ENCODE measurements around the gene DDIT4. TPM values are rescaled to one million over a fixed set of nuclear protein-coding genes. Genes with fewer than 3 reads are reported as not detected.

DDIT4 gene
- total RNA-seq, 1 experiment from 2014 or later = 872 TPM

DNA sequence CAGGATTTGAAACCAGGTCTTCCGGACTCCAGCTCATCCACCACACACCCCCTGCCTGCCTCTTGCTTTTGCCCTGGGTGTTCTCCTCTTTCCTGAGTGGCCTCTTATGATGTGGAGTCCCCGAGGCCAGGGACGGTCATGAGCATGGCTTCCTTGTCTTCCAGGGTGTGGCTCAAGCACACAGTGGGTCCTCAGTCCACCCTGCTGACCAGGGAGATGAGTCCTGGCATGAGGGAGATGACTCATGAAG, 48.2 kb downstream of the DDIT4 start:
- intact Hi-C loops (cut with micrococcal nuclease) = no loop called here
- Mint-ChIP-seq H3K4me1 (ENCODE audit: insufficient read depth, unreplicated experiment) (peaks cover 31% of the 10 kb centered on the region), H3K27ac (ENCODE audit: low read depth, unreplicated experiment) (peak overlapping the region; percentile 95), H3K9me3 (ENCODE audit: unreplicated experiment) (no peaks in the 10 kb centered on the region), H3K27me3 (ENCODE audit: insufficient read depth, unreplicated experiment) (no peaks in the 10 kb centered on the region), H3K36me3 (ENCODE audit: insufficient read depth, unreplicated experiment) (peaks cover 13% of the 10 kb centered on the region), H3K4me3 (ENCODE audit: unreplicated experiment) (peak overlapping the region; percentile 35)
- DNase-seq (ENCODE audit: unreplicated experiment) = no peak
- no TSS peak for BruUV-seq (replicated peaks)
- ChIA-PET CTCF (interaction anchor here (0.6 to 7.6 kb wide), 9 partner anchors 8 to 98 kb away, joined by 3 to 46 read pairs (median 3); partner anchors contain the start of gene DDIT4), POLR2A (interaction anchor here (0.9 to 14.5 kb wide), 17 partner anchors 9 to 346 kb away, joined by 3 to 383 read pairs (median 25); partner anchors contain the start of genes ANAPC16, ASCC1 and DDIT4)
- TF ChIP-seq, protein P1, sequence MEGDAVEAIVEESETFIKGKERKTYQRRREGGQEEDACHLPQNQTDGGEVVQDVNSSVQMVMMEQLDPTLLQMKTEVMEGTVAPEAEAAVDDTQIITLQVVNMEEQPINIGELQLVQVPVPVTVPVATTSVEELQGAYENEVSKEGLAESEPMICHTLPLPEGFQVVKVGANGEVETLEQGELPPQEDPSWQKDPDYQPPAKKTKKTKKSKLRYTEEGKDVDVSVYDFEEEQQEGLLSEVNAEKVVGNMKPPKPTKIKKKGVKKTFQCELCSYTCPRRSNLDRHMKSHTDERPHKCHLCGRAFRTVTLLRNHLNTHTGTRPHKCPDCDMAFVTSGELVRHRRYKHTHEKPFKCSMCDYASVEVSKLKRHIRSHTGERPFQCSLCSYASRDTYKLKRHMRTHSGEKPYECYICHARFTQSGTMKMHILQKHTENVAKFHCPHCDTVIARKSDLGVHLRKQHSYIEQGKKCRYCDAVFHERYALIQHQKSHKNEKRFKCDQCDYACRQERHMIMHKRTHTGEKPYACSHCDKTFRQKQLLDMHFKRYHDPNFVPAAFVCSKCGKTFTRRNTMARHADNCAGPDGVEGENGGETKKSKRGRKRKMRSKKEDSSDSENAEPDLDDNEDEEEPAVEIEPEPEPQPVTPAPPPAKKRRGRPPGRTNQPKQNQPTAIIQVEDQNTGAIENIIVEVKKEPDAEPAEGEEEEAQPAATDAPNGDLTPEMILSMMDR (IDR thresholded peaks at IDR 0.05; ENCODE audit: unreplicated experiment) = no peak

DNA sequence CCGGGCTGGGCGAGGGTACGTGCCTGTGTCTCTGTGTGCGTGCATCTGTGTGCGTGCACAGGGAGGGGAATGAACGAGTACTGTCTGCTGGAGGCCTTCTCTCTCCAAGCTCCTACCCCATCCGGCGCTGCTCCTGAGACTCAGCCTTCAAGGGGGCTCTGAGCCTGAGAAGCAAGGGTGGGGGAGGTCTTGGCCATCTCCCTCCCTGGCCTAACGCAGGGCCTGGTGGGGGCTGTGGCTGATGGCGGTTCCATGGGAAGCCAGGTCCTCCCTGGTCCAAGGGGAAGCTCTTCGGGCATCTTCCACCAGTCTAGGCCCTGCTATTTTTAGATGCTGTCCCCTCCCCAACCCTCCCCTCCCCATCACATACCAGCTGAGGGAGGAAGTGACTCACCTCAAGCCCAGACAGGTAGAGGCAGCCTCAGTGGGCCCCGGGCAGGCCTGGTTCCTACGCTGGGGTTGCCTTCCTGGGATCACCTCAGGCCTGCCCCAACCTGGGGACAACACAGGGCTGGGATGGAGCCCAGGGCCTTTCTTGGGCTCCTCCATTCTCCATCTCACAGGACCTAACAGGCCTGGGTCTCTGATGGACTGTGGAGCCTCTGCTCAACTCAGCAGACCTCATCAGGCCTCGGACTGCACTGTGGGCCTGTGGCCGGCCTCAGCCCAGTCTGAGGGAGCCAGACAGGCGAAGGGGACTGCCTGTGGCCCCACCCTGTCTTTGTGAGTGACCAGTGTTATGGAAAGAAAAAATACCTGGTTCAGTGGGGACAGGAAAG, 48.7 kb downstream of the DDIT4 start:
- Mint-ChIP-seq H3K27me3 (ENCODE audit: insufficient read depth, unreplicated experiment) (no peaks in the 10 kb centered on the region), H3K4me1 (ENCODE audit: insufficient read depth, unreplicated experiment) (peaks cover 31% of the 10 kb centered on the region), H3K36me3 (ENCODE audit: insufficient read depth, unreplicated experiment) (peaks cover 13% of the 10 kb centered on the region), H3K27ac (ENCODE audit: low read depth, unreplicated experiment) (peak overlapping the region; percentile 95), H3K9me3 (ENCODE audit: unreplicated experiment) (no peaks in the 10 kb centered on the region), H3K4me3 (ENCODE audit: unreplicated experiment) (peak overlapping the region; percentile 35)
- DNase-seq (ENCODE audit: unreplicated experiment) = peak; percentile 88
- CTCF ChIA-PET = interaction anchor here (0.6 to 7.6 kb wide), 10 partner anchors 7 to 367 kb away, joined by 3 to 46 read pairs (median 3); partner anchors contain the start of gene DDIT4
- TF ChIP-seq, protein P1 (IDR thresholded peaks at IDR 0.05; ENCODE audit: unreplicated experiment) = no peak
- POLR2A ChIA-PET = interaction anchor here (0.7 to 14.5 kb wide), 15 partner anchors 10 to 347 kb away, joined by 3 to 383 read pairs (median 28); partner anchors contain the start of genes ANAPC16, ASCC1 and DDIT4
- BruUV-seq (replicated peaks) = no TSS peak
- intact Hi-C loops (cut with micrococcal nuclease) = no loop called here

DNA sequence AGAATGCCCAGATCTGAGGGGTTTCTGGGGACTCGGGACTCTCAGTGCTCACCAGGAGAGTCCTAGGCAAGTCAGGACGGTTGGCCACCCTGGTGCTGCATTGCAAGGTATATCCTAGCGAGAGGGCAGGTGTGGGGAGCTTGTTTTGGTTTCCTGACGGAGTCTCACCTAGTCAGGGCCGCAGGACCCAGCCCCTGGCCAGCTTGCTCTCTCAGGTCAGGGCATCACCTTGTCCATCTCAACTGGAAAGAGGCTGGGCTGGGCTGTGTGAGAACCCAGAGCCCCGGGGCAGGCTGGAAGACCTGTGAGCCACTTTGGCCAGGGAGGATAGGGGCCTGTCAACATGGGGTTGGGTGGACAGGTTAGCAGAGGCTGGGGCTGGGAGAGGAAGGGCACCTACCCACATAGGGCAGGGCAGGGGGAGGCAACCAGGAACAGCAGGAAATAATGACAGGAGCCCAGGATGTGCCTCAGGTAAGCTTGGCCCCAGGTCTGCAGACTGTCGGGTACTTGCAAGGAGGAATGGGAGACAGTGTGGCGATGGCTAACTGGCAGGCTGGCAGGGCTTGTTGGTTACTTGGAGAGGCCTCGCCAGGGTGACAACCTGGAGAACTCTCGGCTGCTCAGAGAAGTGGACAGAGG, 49.5 kb downstream of the DDIT4 start:
- peak overlapping the region; percentile 95 for H3K27ac Mint-ChIP-seq (ENCODE audit: low read depth, unreplicated experiment)
- TF ChIP-seq, protein P1 (IDR thresholded peaks at IDR 0.05; ENCODE audit: unreplicated experiment) = no peak
- H3K9me3 Mint-ChIP-seq (ENCODE audit: unreplicated experiment) = no peaks in the 10 kb centered on the region
- no TSS peak for BruUV-seq (replicated peaks)
- H3K36me3 Mint-ChIP-seq (ENCODE audit: insufficient read depth, unreplicated experiment) = peaks cover 10% of the 10 kb centered on the region
- ChIA-PET CTCF (interaction anchor here (0.9 to 1.0 kb wide), 2 partner anchors 61 to 367 kb away, joined by 3 read pairs; no protein-coding TSS in a partner anchor), POLR2A (interaction anchor here (0.7 to 14.5 kb wide), 6 partner anchors 10 to 93 kb away, joined by 3 to 383 read pairs (median 31); partner anchors contain the start of gene DDIT4)
- no peak for DNase-seq (ENCODE audit: unreplicated experiment)
- H3K4me1 Mint-ChIP-seq (ENCODE audit: insufficient read depth, unreplicated experiment) = peaks cover 35% of the 10 kb centered on the region
- H3K27me3 Mint-ChIP-seq (ENCODE audit: insufficient read depth, unreplicated experiment) = no peaks in the 10 kb centered on the region
- intact Hi-C loops (cut with micrococcal nuclease) = no loop called here
- H3K4me3 Mint-ChIP-seq (ENCODE audit: unreplicated experiment) = no peak overlapping the region

DNA sequence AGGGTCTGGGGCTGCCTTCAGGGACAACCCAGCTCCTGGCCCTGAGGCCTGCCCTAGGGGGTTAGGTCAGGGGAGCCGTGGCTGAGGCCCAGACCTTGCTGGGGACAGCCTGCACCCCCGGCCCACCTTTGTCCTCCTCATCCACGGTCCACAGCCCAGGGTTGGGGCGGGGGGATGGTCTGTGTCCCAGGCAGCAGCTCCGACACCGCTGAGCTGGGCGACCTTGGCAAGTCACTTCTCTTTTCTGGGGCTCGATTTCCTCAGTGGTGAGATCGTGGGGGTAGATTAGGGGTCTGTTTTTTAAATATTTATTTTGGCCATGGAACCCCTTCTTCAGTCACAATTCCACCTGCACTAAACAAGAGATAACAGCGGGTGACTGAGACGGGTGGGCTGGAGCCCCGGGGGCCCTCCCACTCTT, 50.1 kb downstream of the DDIT4 start:
- no peak for DNase-seq (ENCODE audit: unreplicated experiment)
- intact Hi-C loops (cut with micrococcal nuclease) = no loop called here
- Mint-ChIP-seq H3K4me3 (ENCODE audit: unreplicated experiment) (no peak overlapping the region), H3K36me3 (ENCODE audit: insufficient read depth, unreplicated experiment) (peaks cover 6% of the 10 kb centered on the region), H3K27ac (ENCODE audit: low read depth, unreplicated experiment) (peak overlapping the region; percentile 95), H3K4me1 (ENCODE audit: insufficient read depth, unreplicated experiment) (peaks cover 35% of the 10 kb centered on the region), H3K9me3 (ENCODE audit: unreplicated experiment) (no peaks in the 10 kb centered on the region), H3K27me3 (ENCODE audit: insufficient read depth, unreplicated experiment) (no peaks in the 10 kb centered on the region)
- TF ChIP-seq, protein P1 (IDR thresholded peaks at IDR 0.05; ENCODE audit: unreplicated experiment) = no peak
- CTCF ChIA-PET = no interaction called here
- POLR2A ChIA-PET = interaction anchor here (6.2 to 14.5 kb wide), 2 partner anchors 9 to 47 kb away, joined by 249 to 383 read pairs; partner anchors contain the start of gene DDIT4
- no TSS peak for BruUV-seq (replicated peaks)

Measured in MCF 10A (cell line).